HEK293 (cell line): ENCODE data around the gene ASIC4.

Experiments
- CTCF ChIA-PET: fragments of 350-600 bp; formaldehyde crosslinking; extraction: SDS; loops from one replicate; lab custom pipeline; 2021; ENCODE audit warnings: antibody characterized with exemption; lab: Yijun Ruan, JAX
- POLR2A ChIA-PET: fragments of 300-600 bp; formaldehyde crosslinking; extraction: SDS; loops from one replicate; lab custom pipeline; 2020; ENCODE audit warnings: antibody characterized with exemption, inconsistent platforms; lab: Yijun Ruan, JAX
- H3K27ac ChIP-seq: fragments of 200-500 bp; sonication (Bioruptor generic); 2 replicates; pipeline ENCODE4 v1.5.1; 2014; ENCODE audit warnings: low read depth, low read length, control low read depth, inconsistent platforms; ENCODE audit errors: extremely low read depth
- H3K36me3 ChIP-seq, 2 experiments: fragments of 200-500 bp in 1 of 2; sonication (Bioruptor generic) in 1 of 2; 1 replicate in 1 of 2; 2 replicates in 1 of 2; pipeline ENCODE4 v1.5.1; 2014 to 2017; ENCODE audit warnings: inconsistent platforms in 2 of 2, low read length in 2 of 2; ENCODE audit not compliant: control insufficient read depth in 2 of 2, insufficient read depth in 1 of 2
- H3K4me1 ChIP-seq: fragments of 200-500 bp; sonication (Bioruptor generic); 2 replicates; pipeline ENCODE4 v1.5.1; 2014; ENCODE audit warnings: mild to moderate bottlenecking, low read length, inconsistent platforms; ENCODE audit not compliant: control insufficient read depth, insufficient read depth
- H3K4me3 ChIP-seq: 2 replicates; pipeline ENCODE4 v1.5.1; 2011; ENCODE audit warnings: low read depth, mild to moderate bottlenecking, control low read depth, low read length, moderate library complexity
- H3K9me3 ChIP-seq: fragments of 200-500 bp; sonication (Bioruptor generic); 2 replicates; pipeline ENCODE4 v1.5.1; 2014; ENCODE audit warnings: low read depth, low read length, inconsistent platforms; ENCODE audit not compliant: control insufficient read depth, insufficient read depth
- BCL11B ChIP-seq: fragments of 450-650 bp; formaldehyde crosslinking; IDR thresholded peaks from 2 replicates; pipeline ENCODE4 v1.5.1; 2016; ENCODE audit warnings: low read depth, missing biosample characterization, missing genetic modification characterization
- ELK4 ChIP-seq: IDR thresholded peaks from 2 replicates; pipeline ENCODE4 v1.6.1; 2011; ENCODE audit warnings: mild to moderate bottlenecking, low read depth, low read length, borderline replicate concordance
- FEZF1 ChIP-seq: fragments of 450-650 bp; formaldehyde crosslinking; IDR thresholded peaks from 2 replicates; pipeline ENCODE4 v1.5.1; 2016; ENCODE audit warnings: missing biosample characterization, missing genetic modification characterization
- PRDM10 ChIP-seq: fragments of 450-650 bp; formaldehyde crosslinking; IDR thresholded peaks from 2 replicates; pipeline ENCODE4 v1.5.1; 2016; ENCODE audit warnings: missing biosample characterization, missing genetic modification characterization
- REPIN1 ChIP-seq: fragments of 450-650 bp; formaldehyde crosslinking; IDR thresholded peaks from 2 replicates; pipeline ENCODE4 v1.5.1; 2017; ENCODE audit warnings: missing biosample characterization, missing genetic modification characterization, low read depth
- ZNF121 ChIP-seq: fragments of 450-650 bp; formaldehyde crosslinking; IDR thresholded peaks from 2 replicates; pipeline ENCODE4 v1.5.1; 2016; ENCODE audit warnings: missing biosample characterization, missing genetic modification characterization
- ZNF155 ChIP-seq: fragments of 450-650 bp; formaldehyde crosslinking; IDR thresholded peaks from 2 replicates; pipeline ENCODE4 v1.5.1; 2016; ENCODE audit warnings: missing biosample characterization, missing genetic modification characterization
- ZNF157 ChIP-seq: fragments of 450-650 bp; formaldehyde crosslinking; IDR thresholded peaks from 2 replicates; pipeline ENCODE4 v1.5.1; 2016; ENCODE audit warnings: missing biosample characterization, missing genetic modification characterization
- ZNF2 ChIP-seq: fragments of 450-650 bp; formaldehyde crosslinking; IDR thresholded peaks from 2 replicates; pipeline ENCODE4 v1.5.1; 2016; ENCODE audit warnings: missing biosample characterization, missing genetic modification characterization
- ZNF223 ChIP-seq: fragments of 450-650 bp; formaldehyde crosslinking; IDR thresholded peaks from 2 replicates; pipeline ENCODE4 v1.5.1; 2016; ENCODE audit warnings: missing biosample characterization, missing genetic modification characterization
- ZNF335 ChIP-seq: fragments of 450-650 bp; formaldehyde crosslinking; conservative IDR thresholded peaks from 2 replicates; pipeline ENCODE4 v1.5.1; 2016; ENCODE audit warnings: missing biosample characterization, missing genetic modification characterization
- ZNF341 ChIP-seq: fragments of 450-650 bp; formaldehyde crosslinking; IDR thresholded peaks from 2 replicates; pipeline ENCODE4; 2016; ENCODE audit warnings: low read depth, missing biosample characterization, missing genetic modification characterization
- ZNF473 ChIP-seq: fragments of 450-650 bp; formaldehyde crosslinking; IDR thresholded peaks from 2 replicates; pipeline ENCODE4 v1.5.1; 2017; ENCODE audit warnings: missing biosample characterization, missing genetic modification characterization
- ZNF596 ChIP-seq: fragments of 450-650 bp; IDR thresholded peaks from 2 replicates; pipeline ENCODE4 v1.5.0; 2018; ENCODE audit warnings: missing biosample characterization, mild to moderate bottlenecking, missing genetic modification characterization, moderate library complexity
- ZNF610 ChIP-seq: fragments of 450-650 bp; formaldehyde crosslinking; IDR thresholded peaks from 2 replicates; pipeline ENCODE4 v1.5.1; 2016; ENCODE audit warnings: missing biosample characterization, missing genetic modification characterization, borderline replicate concordance
- ZNF621 ChIP-seq: fragments of 450-650 bp; formaldehyde crosslinking; IDR thresholded peaks from 2 replicates; pipeline ENCODE4 v1.5.1; 2017; ENCODE audit warnings: missing biosample characterization, missing genetic modification characterization
- ZNF624 ChIP-seq: fragments of 450-650 bp; formaldehyde crosslinking; IDR thresholded peaks from 2 replicates; pipeline ENCODE4 v1.5.1; 2017; ENCODE audit warnings: missing biosample characterization, missing genetic modification characterization
- ZNF792 ChIP-seq: fragments of 450-650 bp; formaldehyde crosslinking; IDR thresholded peaks from 2 replicates; pipeline ENCODE4 v1.5.1; 2016; ENCODE audit warnings: missing biosample characterization, missing genetic modification characterization
- TF ChIP-seq, protein P1 (sequence below): fragments of 450-650 bp; formaldehyde crosslinking; IDR thresholded peaks from 2 replicates; pipeline ENCODE4 v1.5.1; 2016; ENCODE audit warnings: missing biosample characterization, missing genetic modification characterization
- TF ChIP-seq, protein P2 (sequence below): fragments of 450-650 bp; formaldehyde crosslinking; IDR thresholded peaks from 2 replicates; pipeline ENCODE4 v1.5.1; 2017; ENCODE audit warnings: missing biosample characterization, missing genetic modification characterization

The ASIC4 gene

DNA sequence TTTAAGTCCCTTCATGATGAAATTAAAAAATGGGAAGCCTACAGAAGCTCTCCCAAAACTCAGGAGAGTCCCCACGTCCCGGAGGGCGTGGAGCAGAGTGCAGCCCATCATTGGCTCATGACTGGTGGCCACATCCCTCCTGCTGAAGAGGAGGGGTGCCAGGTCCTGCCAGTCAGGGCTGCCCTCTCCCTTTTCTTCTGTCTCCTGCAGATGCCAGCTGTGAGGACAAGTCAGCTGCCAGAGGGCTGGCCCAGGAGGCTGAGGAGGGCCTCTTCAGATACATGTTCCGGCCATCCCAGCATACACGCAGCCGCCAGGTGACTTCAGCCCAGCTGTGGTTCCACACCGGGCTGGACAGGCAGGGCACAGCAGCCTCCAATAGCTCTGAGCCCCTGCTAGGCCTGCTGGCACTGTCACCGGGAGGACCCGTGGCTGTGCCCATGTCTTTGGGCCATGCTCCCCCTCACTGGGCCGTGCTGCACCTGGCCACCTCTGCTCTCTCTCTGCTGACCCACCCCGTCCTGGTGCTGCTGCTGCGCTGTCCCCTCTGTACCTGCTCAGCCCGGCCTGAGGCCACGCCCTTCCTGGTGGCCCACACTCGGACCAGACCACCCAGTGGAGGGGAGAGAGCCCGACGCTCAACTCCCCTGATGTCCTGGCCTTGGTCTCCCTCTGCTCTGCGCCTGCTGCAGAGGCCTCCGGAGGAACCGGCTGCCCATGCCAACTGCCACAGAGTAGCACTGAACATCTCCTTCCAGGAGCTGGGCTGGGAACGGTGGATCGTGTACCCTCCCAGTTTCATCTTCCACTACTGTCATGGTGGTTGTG is 60.4 kb downstream of the ASIC4 start:
- no peaks in the 10 kb centered on the region for H3K9me3 ChIP-seq
- H3K27ac ChIP-seq, result no peak overlapping the region
- peaks cover 11% of the 10 kb centered on the region for H3K4me1 ChIP-seq
- POLR2A ChIA-PET, result no interaction called here
- CTCF ChIA-PET, result interaction anchor here (0.6 to 0.9 kb wide), 3 partner anchors 14 to 68 kb away, joined by 3 to 6 read pairs (median 4); no protein-coding TSS in a partner anchor
- TF ChIP-seq, protein P1, sequence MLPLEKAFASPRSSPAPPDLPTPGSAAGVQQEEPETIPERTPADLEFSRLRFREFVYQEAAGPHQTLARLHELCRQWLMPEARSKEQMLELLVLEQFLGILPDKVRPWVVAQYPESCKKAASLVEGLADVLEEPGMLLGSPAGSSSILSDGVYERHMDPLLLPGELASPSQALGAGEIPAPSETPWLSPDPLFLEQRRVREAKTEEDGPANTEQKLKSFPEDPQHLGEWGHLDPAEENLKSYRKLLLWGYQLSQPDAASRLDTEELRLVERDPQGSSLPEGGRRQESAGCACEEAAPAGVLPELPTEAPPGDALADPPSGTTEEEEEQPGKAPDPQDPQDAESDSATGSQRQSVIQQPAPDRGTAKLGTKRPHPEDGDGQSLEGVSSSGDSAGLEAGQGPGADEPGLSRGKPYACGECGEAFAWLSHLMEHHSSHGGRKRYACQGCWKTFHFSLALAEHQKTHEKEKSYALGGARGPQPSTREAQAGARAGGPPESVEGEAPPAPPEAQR, result no peak
- TF ChIP-seq PRDM10 (tag by site-specific recombination), result 0 out of 2 replicates have a peak, but pooled peaks have one; percentile 49
- peak; percentile 32; the same call in 1 of the 2 replicates for TF ChIP-seq ZNF335 (tag by site-specific recombination)
- H3K36me3 ChIP-seq, result peaks cover 0 to 6% of the 10 kb centered on the region in 2 experiments; a peak in 1 of 3 replicates
- no peak overlapping the region for H3K4me3 ChIP-seq

- CTCF ChIA-PET, result interaction anchor here (0.5 to 1.3 kb wide), 3 partner anchors 15 to 865 kb away, joined by 4 to 8 read pairs (median 4); no protein-coding TSS in a partner anchor
- POLR2A ChIA-PET, result interaction anchor here (1.0 kb wide), 2 partner anchors 13 to 21 kb away, joined by 4 read pairs; no protein-coding TSS in a partner anchor
- peaks cover 7% of the 10 kb centered on the region for H3K4me1 ChIP-seq
- no peak for TF ChIP-seq ZNF2
- TF ChIP-seq ZNF223 (tag by site-specific recombination), result no peak
- no peak for TF ChIP-seq ELK4
- no peak for TF ChIP-seq ZNF596 (tag by site-specific recombination)
- TF ChIP-seq, protein P2, sequence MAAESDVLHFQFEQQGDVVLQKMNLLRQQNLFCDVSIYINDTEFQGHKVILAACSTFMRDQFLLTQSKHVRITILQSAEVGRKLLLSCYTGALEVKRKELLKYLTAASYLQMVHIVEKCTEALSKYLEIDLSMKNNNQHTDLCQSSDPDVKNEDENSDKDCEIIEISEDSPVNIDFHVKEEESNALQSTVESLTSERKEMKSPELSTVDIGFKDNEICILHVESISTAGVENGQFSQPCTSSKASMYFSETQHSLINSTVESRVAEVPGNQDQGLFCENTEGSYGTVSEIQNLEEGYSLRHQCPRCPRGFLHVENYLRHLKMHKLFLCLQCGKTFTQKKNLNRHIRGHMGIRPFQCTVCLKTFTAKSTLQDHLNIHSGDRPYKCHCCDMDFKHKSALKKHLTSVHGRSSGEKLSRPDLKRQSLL (tag by site-specific recombination), result no peak
- TF ChIP-seq ZNF610 (tag by site-specific recombination), result no peak
- no peak for TF ChIP-seq ZNF621 (tag by site-specific recombination)
- TF ChIP-seq ZNF121 (tag by site-specific recombination), result no peak
- TF ChIP-seq ZNF792, result no peak
- no peak for TF ChIP-seq ZNF473 (tag by site-specific recombination)
- TF ChIP-seq BCL11B, result no peak
- no peak for TF ChIP-seq FEZF1
- TF ChIP-seq, protein P1, result no peak
- TF ChIP-seq REPIN1 (tag by site-specific recombination), result no peak
- TF ChIP-seq ZNF341, result no peak
- TF ChIP-seq ZNF155 (tag by site-specific recombination), result no peak
- TF ChIP-seq ZNF624, result no peak
- TF ChIP-seq ZNF157 (tag by site-specific recombination), result no peak
Measured at GRCh38 chr2:219575566-219576504, 61.6 kb downstream of the ASIC4 start.

More at GRCh38 chr2:219575566-219576504, 61.6 kb downstream of the ASIC4 start:
- no peaks in the 10 kb centered on the region for H3K36me3 ChIP-seq
- H3K9me3 ChIP-seq, result no peaks in the 10 kb centered on the region
- no peak overlapping the region for H3K4me3 ChIP-seq
- H3K27ac ChIP-seq, result no peak overlapping the region
